Fibroblast of mammary gland (primary cell): Measurements from ENCODE around the gene LUZP2.

Source experiments
- DNase-seq: peaks from one replicate; pipeline ENCODE4 v3.0.0-alpha.2; 2010; ENCODE audit warnings: low read depth
- H3K4me3 ChIP-seq: 2 replicates; pipeline ENCODE4 v1.5.1; 2011; ENCODE audit warnings: low read depth, mild to moderate bottlenecking, low read length, moderate library complexity; ENCODE audit not compliant: control insufficient read depth
- CTCF ChIP-seq: conservative IDR thresholded peaks from 2 replicates; pipeline ENCODE4 v1.5.1; 2011; ENCODE audit warnings: low read depth, low read length, inconsistent platforms; ENCODE audit not compliant: control insufficient read depth, insufficient read depth

The LUZP2 gene

GRCh38 chr11:24900960-24901549 lies 404.2 kb downstream of the LUZP2 start:
- H3K4me3 ChIP-seq: no peak overlapping the region
- DNase-seq: no peak
- TF ChIP-seq CTCF: no peak

GRCh38 chr11:24903555-24903954 lies 406.7 kb downstream of the LUZP2 start:
- no peak overlapping the region for H3K4me3 ChIP-seq
- no peak for DNase-seq
- no peak for TF ChIP-seq CTCF

GRCh38 chr11:24925091-24925490 lies 428.2 kb downstream of the LUZP2 start:
- no peak overlapping the region for H3K4me3 ChIP-seq

GRCh38 chr11:24932110-24933000 lies 435.5 kb downstream of the LUZP2 start:
- TF ChIP-seq CTCF: no peak
- DNase-seq: no peak
- H3K4me3 ChIP-seq: no peak overlapping the region

More at GRCh38 chr11:24925091-24925490, 428.2 kb downstream of the LUZP2 start:
- no peak for TF ChIP-seq CTCF
- no peak for DNase-seq

- DNase-seq: no peak
- no peak overlapping the region for H3K4me3 ChIP-seq
- no peak for TF ChIP-seq CTCF
Observed at GRCh38 chr11:24934733-24935439, 438.0 kb downstream of the LUZP2 start.

GRCh38 chr11:24944891-24945290 lies 448.0 kb downstream of the LUZP2 start:
- H3K4me3 ChIP-seq: no peak overlapping the region
- DNase-seq: no peak
- no peak for TF ChIP-seq CTCF
